Smooth muscle cell (in vitro differentiated cells): ENCODE results near the gene CLCA4. TPM values are rescaled to one million over a fixed set of nuclear protein-coding genes. Genes with fewer than 3 reads are reported as not detected.
A peak's percentile ranks its signal among the peaks of the same experiment; 100 is the strongest.

ENCODE experiments used
- DNase-seq: peaks from one replicate; lab custom pipeline; 2025; ENCODE audit not compliant: unreplicated experiment; lab: John Stamatoyannopoulos, UW
- H2AFZ ChIP-seq: fragments of 200-600 bp; sonication (generic); 2 replicates; pipeline ENCODE4 v1.6.0; 2016; ENCODE audit warnings: antibody characterized with exemption, low read depth, mild to moderate bottlenecking
- H3F3A ChIP-seq: fragments of 200-600 bp; sonication (generic); 2 replicates; pipeline ENCODE4 v1.6.0; 2017; ENCODE audit warnings: antibody characterized with exemption, low read depth
- H3K27ac ChIP-seq: fragments of 200-600 bp; sonication (generic); 2 replicates; pipeline ENCODE4 v1.5.1; 2016; ENCODE audit warnings: low read depth, mild to moderate bottlenecking
- H3K27me3 ChIP-seq: fragments of 200-600 bp; sonication (generic); 2 replicates; pipeline ENCODE4 v1.6.1; 2016; ENCODE audit warnings: low read depth, mild to moderate bottlenecking
- H3K36me3 ChIP-seq: fragments of 200-600 bp; sonication (generic); 2 replicates; pipeline ENCODE4 v1.5.1; 2016; ENCODE audit warnings: low read depth
- H3K4me1 ChIP-seq: fragments of 200-600 bp; sonication (generic); 2 replicates; pipeline ENCODE4 v1.5.1; 2016; ENCODE audit warnings: low read depth
- H3K4me2 ChIP-seq: fragments of 200-600 bp; sonication (generic); 2 replicates; pipeline ENCODE4 v1.6.0; 2016; ENCODE audit warnings: mild to moderate bottlenecking
- H3K4me3 ChIP-seq: fragments of 200-600 bp; sonication (generic); 2 replicates; pipeline ENCODE4 v1.5.1; 2016; ENCODE audit warnings: mild to moderate bottlenecking
- H3K79me2 ChIP-seq: fragments of 200-600 bp; sonication (generic); 2 replicates; pipeline ENCODE4 v1.6.0; 2016; ENCODE audit warnings: low read depth, mild to moderate bottlenecking
- H3K9ac ChIP-seq: fragments of 200-600 bp; sonication (generic); 2 replicates; pipeline ENCODE4 v1.6.0; 2016; ENCODE audit warnings: low read depth
- H3K9me3 ChIP-seq: fragments of 200-600 bp; sonication (generic); replicated peaks from 2 replicates; pipeline ENCODE4 v1.5.1; 2016; ENCODE audit warnings: low read depth
- H4K20me1 ChIP-seq: fragments of 200-600 bp; sonication (generic); 2 replicates; pipeline ENCODE4 v1.6.0; 2016; ENCODE audit warnings: low read depth
- WGBS: methylation state at CpG from one replicate; pipeline ENCODE4 v1.1.7; 2016; ENCODE audit warnings: low lambda C conversion rate; 5-methylcytosine and 5-hydroxymethylcytosine counted together
- polyA plus RNA-seq: library from polyadenylated mRNA; unstranded; fragments of >200 nt; fragmentation: Nextera tagmentation; extraction: Ambion mirVana; gene quantifications from 2 replicates; pipeline ENCODE4 v1.2.1, GENCODE V29; 2016
- total RNA-seq: library from RNA; depleted of rRNA; stranded (reverse); fragments of >200 nt; gene quantifications from 2 replicates; pipeline ENCODE4 v1.2.3, GENCODE V29; 2014
- TF ChIP-seq, protein P1 (sequence below): fragments of 200-600 bp; sonication (generic); IDR thresholded peaks from 2 replicates; pipeline ENCODE4 v1.5.1; 2017; ENCODE audit warnings: borderline replicate concordance, mild to moderate bottlenecking, antibody characterized with exemption; ENCODE audit not compliant: insufficient read depth, poor library complexity, severe bottlenecking

CLCA4 gene
- total and polyA plus RNA-seq, 2 experiments from 2014 or later, result not detected

DNA sequence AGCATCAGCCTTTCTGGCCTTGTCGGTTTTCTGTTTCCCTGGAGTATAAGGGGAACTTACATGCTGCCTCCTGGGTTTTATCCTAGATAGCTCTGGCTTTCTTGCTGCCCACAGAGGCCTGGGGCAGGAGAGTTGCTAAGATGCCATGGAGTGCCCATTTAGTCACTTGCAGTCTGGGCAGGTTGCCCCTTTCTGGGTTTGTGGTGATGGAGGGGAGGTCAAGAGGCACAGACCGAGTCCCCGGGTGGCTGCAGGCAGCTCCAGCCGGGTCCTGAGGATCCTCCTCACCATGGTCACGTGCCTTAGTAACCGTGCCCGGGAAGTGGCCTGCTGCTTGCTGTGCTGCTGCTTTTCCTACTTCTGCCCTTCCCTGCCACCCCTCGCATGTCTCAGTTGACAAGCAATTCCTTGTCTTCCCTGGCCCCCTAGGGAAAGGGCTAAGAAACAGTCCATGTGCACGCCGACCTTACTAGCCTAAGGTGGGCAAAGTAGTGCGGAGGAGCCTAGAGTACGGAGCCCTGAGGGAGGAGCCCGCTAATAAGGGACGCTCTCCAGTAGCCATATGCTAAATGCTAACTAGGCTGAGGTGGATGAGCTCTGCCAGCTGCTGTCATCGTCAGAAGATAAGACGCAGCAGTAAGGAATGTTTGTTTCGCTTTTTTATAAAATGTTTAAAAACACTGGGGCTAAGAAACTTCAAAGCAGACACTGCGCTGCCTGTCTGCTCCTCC lies 43.3 kb upstream of the CLCA4 start:
- Histone ChIP-seq H3K27ac (peak overlapping the region; percentile 59), H3K9me3 (no peaks in the 10 kb centered on the region), H3K79me2 (no peaks in the 10 kb centered on the region), H3K9ac (peak overlapping the region; percentile 7), H3K4me1 (peaks cover 22% of the 10 kb centered on the region), H3K27me3 (no peaks in the 10 kb centered on the region), H3K4me3 (peak overlapping the region; percentile 49), H3K4me2 (peak overlapping the region; percentile 90), H2AFZ (peak overlapping the region; percentile 84), H3F3A (peaks cover 14% of the 10 kb centered on the region), H4K20me1 (no peaks in the 10 kb centered on the region), H3K36me3 (no peaks in the 10 kb centered on the region)
- 10% methylated on average over 18 of the region's 18 CpGs for WGBS
- TF ChIP-seq, protein P1, sequence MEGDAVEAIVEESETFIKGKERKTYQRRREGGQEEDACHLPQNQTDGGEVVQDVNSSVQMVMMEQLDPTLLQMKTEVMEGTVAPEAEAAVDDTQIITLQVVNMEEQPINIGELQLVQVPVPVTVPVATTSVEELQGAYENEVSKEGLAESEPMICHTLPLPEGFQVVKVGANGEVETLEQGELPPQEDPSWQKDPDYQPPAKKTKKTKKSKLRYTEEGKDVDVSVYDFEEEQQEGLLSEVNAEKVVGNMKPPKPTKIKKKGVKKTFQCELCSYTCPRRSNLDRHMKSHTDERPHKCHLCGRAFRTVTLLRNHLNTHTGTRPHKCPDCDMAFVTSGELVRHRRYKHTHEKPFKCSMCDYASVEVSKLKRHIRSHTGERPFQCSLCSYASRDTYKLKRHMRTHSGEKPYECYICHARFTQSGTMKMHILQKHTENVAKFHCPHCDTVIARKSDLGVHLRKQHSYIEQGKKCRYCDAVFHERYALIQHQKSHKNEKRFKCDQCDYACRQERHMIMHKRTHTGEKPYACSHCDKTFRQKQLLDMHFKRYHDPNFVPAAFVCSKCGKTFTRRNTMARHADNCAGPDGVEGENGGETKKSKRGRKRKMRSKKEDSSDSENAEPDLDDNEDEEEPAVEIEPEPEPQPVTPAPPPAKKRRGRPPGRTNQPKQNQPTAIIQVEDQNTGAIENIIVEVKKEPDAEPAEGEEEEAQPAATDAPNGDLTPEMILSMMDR, result no peak
- no peak for DNase-seq

DNA sequence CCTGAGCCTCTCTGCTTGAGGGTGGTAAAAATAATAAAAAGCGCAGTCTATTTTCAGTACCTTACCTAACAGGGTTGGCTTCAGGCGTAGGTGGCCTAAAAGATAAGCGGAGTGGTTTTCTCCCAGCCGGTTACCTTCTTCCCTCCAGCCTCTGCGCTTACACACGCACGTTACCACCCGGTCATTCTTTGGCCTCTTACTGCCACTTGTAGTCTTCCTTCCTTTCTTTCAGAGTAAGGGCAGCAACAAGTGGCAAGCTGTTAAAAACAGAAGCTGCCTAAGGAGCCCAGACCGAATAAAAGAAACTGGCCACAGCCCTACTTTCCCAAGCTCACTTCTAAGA lies 42.8 kb upstream of the CLCA4 start:
- Histone ChIP-seq H4K20me1 (no peaks in the 10 kb centered on the region), H3K27ac (peak overlapping the region; percentile 59), H3F3A (peaks cover 14% of the 10 kb centered on the region), H3K4me3 (peak overlapping the region; percentile 49), H3K27me3 (no peaks in the 10 kb centered on the region), H3K4me1 (peaks cover 22% of the 10 kb centered on the region), H3K36me3 (no peaks in the 10 kb centered on the region), H3K4me2 (peak overlapping the region; percentile 90), H3K79me2 (no peaks in the 10 kb centered on the region), H3K9me3 (no peaks in the 10 kb centered on the region), H2AFZ (peak overlapping the region; percentile 84), H3K9ac (peak overlapping the region; percentile 7)
- DNase-seq, result no peak
- TF ChIP-seq, protein P1, result no peak
- 29% methylated on average over 9 of the region's 9 CpGs for WGBS

DNA sequence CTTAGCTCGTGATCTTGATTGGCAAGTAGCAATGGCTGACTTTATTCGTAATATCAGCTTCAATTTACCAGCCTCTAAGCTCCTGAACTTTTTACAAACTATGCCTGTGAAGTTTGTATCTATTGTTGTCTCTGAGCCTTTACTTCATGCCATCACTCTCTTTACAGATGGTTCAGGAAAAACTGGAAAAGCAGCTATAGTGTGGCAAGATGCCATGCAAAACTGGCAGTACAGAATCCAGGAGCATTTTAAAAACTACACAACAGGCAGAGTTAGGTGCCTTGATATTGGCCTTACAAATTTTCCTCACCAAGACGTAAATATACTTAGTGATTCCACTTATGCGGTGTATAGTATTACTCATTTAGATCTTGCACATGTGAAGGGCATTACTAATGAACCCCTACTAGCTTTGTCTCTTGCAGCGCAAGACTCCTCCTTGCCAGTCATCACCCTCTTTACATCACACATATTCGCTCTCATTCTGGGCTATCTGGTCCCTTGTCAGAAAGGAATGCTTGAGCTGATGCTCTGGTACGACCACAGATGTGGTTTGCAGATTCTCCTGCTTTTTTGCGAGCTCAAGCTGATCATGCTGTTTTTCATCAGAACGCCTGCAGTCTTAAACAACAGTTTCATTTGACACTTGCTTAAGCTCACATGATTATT lies 41.8 kb upstream of the CLCA4 start:
- H3K27me3 ChIP-seq, result no peaks in the 10 kb centered on the region
- TF ChIP-seq, protein P1, result no peak
- H3K4me3 ChIP-seq, result no peak overlapping the region
- WGBS, result 30% methylated on average over 9 of the region's 9 CpGs
- H3K27ac ChIP-seq, result peak overlapping the region; percentile 38
- H4K20me1 ChIP-seq, result no peaks in the 10 kb centered on the region
- H3K79me2 ChIP-seq, result no peaks in the 10 kb centered on the region
- H3K4me2 ChIP-seq, result peak overlapping the region; percentile 90
- H3K9me3 ChIP-seq, result no peaks in the 10 kb centered on the region
- peaks cover 10% of the 10 kb centered on the region for H3F3A ChIP-seq
- no peak for DNase-seq
- no peak overlapping the region for H3K9ac ChIP-seq
- H2AFZ ChIP-seq, result no peak overlapping the region
- peaks cover 22% of the 10 kb centered on the region for H3K4me1 ChIP-seq
- H3K36me3 ChIP-seq, result no peaks in the 10 kb centered on the region
